ENCODE data around the gene TOM1L1.

DNA sequence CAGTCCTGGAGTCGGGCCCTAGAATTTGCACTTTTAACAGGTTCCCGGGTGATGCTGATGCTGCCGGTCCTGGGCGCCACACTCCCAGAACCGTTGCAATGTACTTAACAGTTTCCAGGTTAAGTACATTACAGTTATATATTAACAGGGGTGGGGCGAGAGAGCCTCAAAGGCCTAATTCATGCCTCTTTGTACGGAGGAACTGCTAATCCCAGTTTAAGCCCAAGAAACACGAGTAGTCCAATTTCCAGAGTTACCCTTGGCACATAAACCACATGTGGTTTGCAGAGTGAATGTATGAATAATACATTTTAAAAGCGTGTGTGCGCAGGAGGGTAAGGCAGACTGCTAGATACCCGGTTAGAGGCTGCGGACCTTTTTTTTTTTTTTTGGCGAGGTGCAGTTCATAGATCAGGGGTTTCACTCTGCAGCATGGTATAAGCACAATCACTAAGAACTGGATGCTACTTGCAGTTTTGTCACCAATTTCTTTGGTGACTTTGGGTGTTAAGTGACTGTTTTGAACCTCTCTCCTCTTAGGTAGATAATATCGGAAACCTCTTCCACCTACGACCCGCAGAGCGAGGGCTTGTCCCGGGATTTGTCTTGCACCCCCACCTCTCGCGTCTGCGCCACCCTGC, 67.1 kb downstream of the TOM1L1 start:
- TF ChIP-seq EZH2phosphoT487 (IDR thresholded peaks at IDR 0.05; ENCODE audit: borderline replicate concordance, low read length) (no peak), EZH2 (IDR thresholded peaks at IDR 0.05; ENCODE audit: low read length, unreplicated experiment) (no peak)
- TF ChIP-seq, protein P1, sequence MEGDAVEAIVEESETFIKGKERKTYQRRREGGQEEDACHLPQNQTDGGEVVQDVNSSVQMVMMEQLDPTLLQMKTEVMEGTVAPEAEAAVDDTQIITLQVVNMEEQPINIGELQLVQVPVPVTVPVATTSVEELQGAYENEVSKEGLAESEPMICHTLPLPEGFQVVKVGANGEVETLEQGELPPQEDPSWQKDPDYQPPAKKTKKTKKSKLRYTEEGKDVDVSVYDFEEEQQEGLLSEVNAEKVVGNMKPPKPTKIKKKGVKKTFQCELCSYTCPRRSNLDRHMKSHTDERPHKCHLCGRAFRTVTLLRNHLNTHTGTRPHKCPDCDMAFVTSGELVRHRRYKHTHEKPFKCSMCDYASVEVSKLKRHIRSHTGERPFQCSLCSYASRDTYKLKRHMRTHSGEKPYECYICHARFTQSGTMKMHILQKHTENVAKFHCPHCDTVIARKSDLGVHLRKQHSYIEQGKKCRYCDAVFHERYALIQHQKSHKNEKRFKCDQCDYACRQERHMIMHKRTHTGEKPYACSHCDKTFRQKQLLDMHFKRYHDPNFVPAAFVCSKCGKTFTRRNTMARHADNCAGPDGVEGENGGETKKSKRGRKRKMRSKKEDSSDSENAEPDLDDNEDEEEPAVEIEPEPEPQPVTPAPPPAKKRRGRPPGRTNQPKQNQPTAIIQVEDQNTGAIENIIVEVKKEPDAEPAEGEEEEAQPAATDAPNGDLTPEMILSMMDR (conservative IDR thresholded peaks at IDR 0.05; ENCODE audit: low read depth, low read length), result no peak; the same call in 1 of the 2 replicates

Measured in PC-3 (cell line).